Upper lobe of right lung (tissue), 1 donor: ENCODE measurements around the gene SOWAHA. TPM values are rescaled to one million over a fixed set of nuclear protein-coding genes. Genes with fewer than 3 reads are reported as not detected.

Experiments
- ATAC-seq: fragments of 200-7000 bp; cut with Tn5 transposase; one replicate; pipeline ENCODE4 v1.9.1; 2020; ENCODE audit warnings: mild to moderate bottlenecking, moderate library complexity
- DNase-seq: peaks from one replicate; pipeline ENCODE4 v3.0.0-alpha.2; 2020
- H3K27ac ChIP-seq: fragments of 200-600 bp; one replicate; pipeline ENCODE4 v1.8.0; 2022
- H3K27me3 ChIP-seq: fragments of 200-600 bp; one replicate; pipeline ENCODE4 v1.8.0; 2022; ENCODE audit warnings: mild to moderate bottlenecking
- H3K36me3 ChIP-seq: fragments of 200-600 bp; one replicate; pipeline ENCODE4 v1.8.0; 2022
- H3K4me1 ChIP-seq: fragments of 200-600 bp; one replicate; pipeline ENCODE4 v1.8.0; 2022
- H3K4me3 ChIP-seq: fragments of 200-600 bp; one replicate; pipeline ENCODE4 v1.8.0; 2022; ENCODE audit warnings: mild to moderate bottlenecking
- H3K9me3 ChIP-seq: fragments of 200-600 bp; one replicate; pipeline ENCODE4 v1.8.0; 2022
- intact Hi-C: fragments of 100-400 bp; cut with DNase I; formaldehyde crosslinking; loops from one replicate; pipeline ENCODE4 v1.11.0; 2022
- total RNA-seq: library from RNA; stranded (reverse); fragmentation: NEBNext Ultra II Directional; extraction: Animal tissue kit (Norgen Biotek cat#: 25700); gene quantifications from one replicate; pipeline ENCODE4 v1.2.1, GENCODE V29; 2021
- TF ChIP-seq, protein P1 (sequence below): fragments of 200-600 bp; IDR thresholded peaks from one replicate; pipeline ENCODE4 v1.8.0; 2022; ENCODE audit warnings: antibody characterized with exemption
- donor health status: DM: no; HTN: yes; CAD: no; lungs with severe emphysema.

SOWAHA gene
- total RNA-seq, 1 donor from 2014 or later: not detected

DNA sequence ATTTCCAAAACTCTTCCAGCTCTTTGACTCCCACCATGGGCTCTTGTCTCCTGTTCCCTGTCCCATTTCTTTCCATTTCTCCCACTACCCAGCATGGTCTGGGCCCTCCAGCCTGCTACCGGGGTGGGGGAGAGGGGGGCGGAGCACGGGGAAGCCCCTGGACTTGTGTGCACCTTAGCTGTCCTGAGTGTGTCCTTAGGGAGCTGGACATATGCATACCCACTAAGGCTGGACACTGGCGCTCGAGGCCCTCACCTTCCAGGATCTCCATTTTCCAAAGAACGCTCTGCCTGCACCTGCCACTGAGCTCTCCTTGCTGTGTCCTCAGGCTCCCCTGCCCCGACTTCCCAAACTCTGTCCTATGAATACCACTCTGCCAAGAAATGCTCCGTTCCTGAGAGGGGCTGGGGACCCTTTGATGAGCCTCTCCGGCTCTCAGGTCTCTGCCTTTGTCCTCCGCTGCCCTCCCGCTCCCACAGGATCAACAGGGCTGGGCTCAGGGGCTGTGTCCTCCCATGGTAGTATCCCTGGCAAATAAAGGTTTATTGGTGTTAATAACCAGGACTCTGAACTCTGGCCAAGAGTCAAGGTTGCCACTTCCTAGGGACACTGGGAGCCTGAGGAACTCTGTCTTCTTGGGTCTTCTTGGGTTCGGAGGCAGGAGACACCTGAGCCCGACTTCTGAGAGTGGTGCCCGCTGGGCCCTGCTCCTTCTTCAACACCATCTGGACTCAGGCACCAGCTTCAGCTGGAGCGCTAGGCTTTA, 18.2 kb downstream of the SOWAHA start:
- Histone ChIP-seq H3K4me3 (peak overlapping the region; percentile 73), H3K36me3 (no peaks in the 10 kb centered on the region), H3K9me3 (no peaks in the 10 kb centered on the region), H3K27ac (peak overlapping the region; percentile 91), H3K4me1 (peaks cover 29% of the 10 kb centered on the region), H3K27me3 (no peaks in the 10 kb centered on the region)
- TF ChIP-seq, protein P1, sequence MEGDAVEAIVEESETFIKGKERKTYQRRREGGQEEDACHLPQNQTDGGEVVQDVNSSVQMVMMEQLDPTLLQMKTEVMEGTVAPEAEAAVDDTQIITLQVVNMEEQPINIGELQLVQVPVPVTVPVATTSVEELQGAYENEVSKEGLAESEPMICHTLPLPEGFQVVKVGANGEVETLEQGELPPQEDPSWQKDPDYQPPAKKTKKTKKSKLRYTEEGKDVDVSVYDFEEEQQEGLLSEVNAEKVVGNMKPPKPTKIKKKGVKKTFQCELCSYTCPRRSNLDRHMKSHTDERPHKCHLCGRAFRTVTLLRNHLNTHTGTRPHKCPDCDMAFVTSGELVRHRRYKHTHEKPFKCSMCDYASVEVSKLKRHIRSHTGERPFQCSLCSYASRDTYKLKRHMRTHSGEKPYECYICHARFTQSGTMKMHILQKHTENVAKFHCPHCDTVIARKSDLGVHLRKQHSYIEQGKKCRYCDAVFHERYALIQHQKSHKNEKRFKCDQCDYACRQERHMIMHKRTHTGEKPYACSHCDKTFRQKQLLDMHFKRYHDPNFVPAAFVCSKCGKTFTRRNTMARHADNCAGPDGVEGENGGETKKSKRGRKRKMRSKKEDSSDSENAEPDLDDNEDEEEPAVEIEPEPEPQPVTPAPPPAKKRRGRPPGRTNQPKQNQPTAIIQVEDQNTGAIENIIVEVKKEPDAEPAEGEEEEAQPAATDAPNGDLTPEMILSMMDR: no peak
- ATAC-seq: no peak
- intact Hi-C loops: no loop called here
- no peak for DNase-seq

DNA sequence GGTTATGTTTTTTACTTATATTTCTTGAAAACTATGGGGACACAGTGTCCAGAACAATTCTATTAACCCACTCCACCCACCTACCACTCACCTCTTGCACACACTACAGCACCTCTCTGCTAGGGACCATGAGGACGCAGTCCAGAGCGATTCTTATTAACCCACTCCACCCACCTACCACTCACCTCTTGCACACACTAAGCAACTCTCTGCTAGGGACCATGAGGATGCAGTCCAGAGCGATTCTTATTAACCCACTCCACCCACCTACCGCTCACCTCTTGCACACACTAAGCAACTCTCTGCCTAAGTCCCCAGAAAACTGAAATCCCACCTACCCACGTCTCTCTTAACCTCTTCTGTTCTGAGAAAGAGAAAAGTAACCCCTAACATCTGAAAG, 19.5 kb downstream of the SOWAHA start:
- Histone ChIP-seq H3K9me3 (no peaks in the 10 kb centered on the region), H3K36me3 (no peaks in the 10 kb centered on the region), H3K4me1 (peaks cover 29% of the 10 kb centered on the region), H3K27me3 (no peaks in the 10 kb centered on the region), H3K4me3 (no peak overlapping the region), H3K27ac (no peak overlapping the region)
- intact Hi-C loops: no loop called here
- TF ChIP-seq, protein P1: no peak
- DNase-seq (no peak), ATAC-seq (no peak)

DNA sequence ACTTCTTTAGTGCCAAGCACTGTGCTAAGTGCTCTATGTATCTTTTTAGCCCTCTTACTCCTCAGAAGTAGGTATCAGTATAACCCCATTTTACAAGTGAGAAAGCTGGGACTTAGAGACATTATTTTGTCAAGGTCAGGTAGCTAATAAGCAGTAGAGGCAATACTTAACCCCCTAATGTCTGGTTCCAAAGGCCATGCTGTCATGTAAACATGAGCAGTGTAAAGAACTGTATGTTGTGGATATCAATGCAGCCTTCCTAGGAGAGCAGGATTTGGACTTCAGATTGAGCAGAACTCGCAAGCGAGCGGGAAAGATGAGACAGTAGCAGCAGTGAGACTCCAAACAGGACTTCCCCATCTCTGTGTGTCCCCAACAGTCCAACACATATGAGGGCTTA, 21.0 kb downstream of the SOWAHA start:
- Histone ChIP-seq H3K27me3 (no peaks in the 10 kb centered on the region), H3K4me1 (peaks cover 19% of the 10 kb centered on the region), H3K36me3 (no peaks in the 10 kb centered on the region), H3K9me3 (no peaks in the 10 kb centered on the region), H3K27ac (no peak overlapping the region), H3K4me3 (no peak overlapping the region)
- no peak for ATAC-seq
- intact Hi-C loops: no loop called here
- DNase-seq: no peak
- TF ChIP-seq, protein P1: no peak

DNA sequence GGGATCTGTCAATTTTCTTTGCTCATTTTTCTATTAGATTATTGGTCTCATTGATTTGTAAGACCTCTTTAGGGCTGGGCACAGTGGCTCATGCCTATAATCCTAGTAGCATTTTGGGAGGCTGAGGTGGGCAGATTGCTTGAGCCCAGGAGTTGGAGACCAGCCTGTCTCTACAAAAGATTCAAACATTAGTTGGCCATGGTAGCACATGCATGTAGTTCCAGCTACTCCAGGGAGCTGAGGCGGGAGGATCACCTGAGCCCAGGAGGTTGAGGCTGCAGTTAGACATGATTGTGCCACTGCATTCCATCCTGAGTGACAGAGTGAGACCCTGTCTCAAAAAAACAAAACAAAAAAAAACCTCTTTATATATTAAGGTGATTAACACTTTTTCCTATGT, 23.8 kb downstream of the SOWAHA start:
- H3K27ac ChIP-seq: no peak overlapping the region
- intact Hi-C loops: no loop called here
- peaks cover 21% of the 10 kb centered on the region for H3K4me1 ChIP-seq
- H3K4me3 ChIP-seq: no peak overlapping the region
- H3K9me3 ChIP-seq: no peaks in the 10 kb centered on the region
- H3K27me3 ChIP-seq: no peaks in the 10 kb centered on the region
- TF ChIP-seq, protein P1: no peak
- DNase-seq: no peak
- ATAC-seq: no peak
- H3K36me3 ChIP-seq: no peaks in the 10 kb centered on the region

DNA sequence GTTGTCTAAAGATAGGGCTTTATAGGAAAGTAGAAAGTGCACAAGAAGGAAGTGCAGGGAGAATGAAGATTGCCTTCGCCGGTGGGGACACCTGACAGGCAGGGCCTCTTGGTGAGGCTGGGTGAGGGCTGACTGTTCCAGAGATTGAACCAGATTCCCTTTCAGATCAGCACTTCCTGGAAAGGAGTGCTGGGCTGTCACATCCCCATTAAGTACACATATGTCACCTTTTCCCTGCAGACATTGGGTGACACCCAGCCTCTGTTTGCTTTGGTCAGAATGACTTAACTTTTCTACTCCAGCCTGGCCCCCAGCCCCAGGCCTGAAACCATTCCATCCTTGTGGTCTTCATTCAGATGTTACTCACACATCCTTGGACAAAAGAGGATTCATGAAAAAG, 24.8 kb downstream of the SOWAHA start:
- DNase-seq (peak; percentile 25), ATAC-seq (peak; percentile 31)
- Histone ChIP-seq H3K27me3 (no peaks in the 10 kb centered on the region), H3K9me3 (no peaks in the 10 kb centered on the region), H3K4me3 (no peak overlapping the region), H3K4me1 (peaks cover 21% of the 10 kb centered on the region), H3K36me3 (no peaks in the 10 kb centered on the region), H3K27ac (no peak overlapping the region)
- intact Hi-C loops: no loop called here
- TF ChIP-seq, protein P1: no peak
